ENCODE results near the gene STX4.

GRCh38 chr16:31022544-31023251 is 10.7 kb upstream of the STX4 start:
- TF ChIP-seq TAF1 (conservative IDR thresholded peaks at IDR 0.05), result no peak
- TF ChIP-seq REST (IDR thresholded peaks at IDR 0.05), result no peak
- TF ChIP-seq CTCF (IDR thresholded peaks at IDR 0.05; ENCODE audit: low read depth, low read length, missing input control), result no peak
- TF ChIP-seq RAD21 (IDR thresholded peaks at IDR 0.05), result no peak
- TF ChIP-seq HNF4G (IDR thresholded peaks at IDR 0.05), result no peak
- TF ChIP-seq HNF4A (conservative IDR thresholded peaks at IDR 0.05), result no peak
- TF ChIP-seq MAX (IDR thresholded peaks at IDR 0.05), result no peak
- no peak for TF ChIP-seq ZBTB33 (IDR thresholded peaks at IDR 0.05)
- TF ChIP-seq SP1 (IDR thresholded peaks at IDR 0.05), result no peak
- TF ChIP-seq GABPA (IDR thresholded peaks at IDR 0.05 in 1 of 2, conservative IDR thresholded peaks at IDR 0.05 in 1 of 2), result no peak
- no peak for TF ChIP-seq FOXA1 (IDR thresholded peaks at IDR 0.05)
- TF ChIP-seq YY1 (IDR thresholded peaks at IDR 0.05), result no peak
- no peak for TF ChIP-seq ATF3 (IDR thresholded peaks at IDR 0.05)

Data from liver (tissue), 3 donors.